Esophagus muscularis mucosa (tissue), 4 donors: ENCODE data around the gene RPL18A. TPM values are rescaled to one million over a fixed set of nuclear protein-coding genes. Genes with fewer than 3 reads are reported as not detected.

Experiments
- DNase-seq: peaks from one replicate; pipeline ENCODE4 v3.0.0-alpha.2; 2017; ENCODE audit errors: extremely low spot score
- H3K27ac ChIP-seq, 4 donors: fragments of 200-600 bp; sonication (generic); replicated peaks in 1 of 4; 1 replicate in 3 of 4; 2 replicates in 1 of 4; pipeline ENCODE4 v1.5.1; 2016 to 2019; ENCODE audit warnings: mild to moderate bottlenecking in 1 of 4
- H3K27me3 ChIP-seq, 4 donors: fragments of 200-600 bp; sonication (generic); one replicate each; pipeline versions ENCODE4 v1.5.1 to v1.6.0; 2016 to 2019
- H3K36me3 ChIP-seq, 4 donors: fragments of 200-600 bp; sonication (generic); one replicate each; pipeline ENCODE4 v1.5.1; 2016 to 2019
- H3K4me1 ChIP-seq, 4 donors: fragments of 200-600 bp; sonication (generic); one replicate each; pipeline ENCODE4 v1.5.1; 2016 to 2019
- H3K4me3 ChIP-seq, 4 donors: fragments of 200-600 bp; sonication (generic); 1 replicate in 2 of 4; 2 replicates in 2 of 4; pipeline ENCODE4 v1.5.1; 2016 to 2019; ENCODE audit warnings: mild to moderate bottlenecking in 4 of 4, moderate library complexity in 1 of 4
- H3K9me3 ChIP-seq, 4 donors: fragments of 200-600 bp; sonication (generic); 1 replicate in 3 of 4; 2 replicates in 1 of 4; pipeline ENCODE4 v1.5.1; 2016 to 2019
- CTCF ChIP-seq, 3 experiments: fragments of 200-600 bp in 2 of 3; fragments of 450-650 bp in 1 of 3; sonication (generic) in 2 of 3; IDR thresholded peaks; one replicate each; pipeline ENCODE4 v1.5.1; 2017 to 2019; ENCODE audit warnings: antibody characterized with exemption in 3 of 3, mild to moderate bottlenecking in 2 of 3, moderate library complexity in 1 of 3
- EP300 ChIP-seq: sonication (generic); formaldehyde crosslinking; IDR thresholded peaks from one replicate; pipeline ENCODE4 v1.6.1; 2017; ENCODE audit warnings: antibody characterized with exemption
- POLR2A ChIP-seq: fragments of 450-650 bp; IDR thresholded peaks from one replicate; pipeline ENCODE4 v1.6.1; 2017; ENCODE audit warnings: antibody characterized with exemption, moderate library complexity, mild to moderate bottlenecking, low read depth
- POLR2AphosphoS5 ChIP-seq, 2 donors: sonication (generic); formaldehyde crosslinking; IDR thresholded peaks; one replicate each; pipeline ENCODE4 v1.6.1; 2017; ENCODE audit warnings: antibody characterized with exemption in 2 of 2
- WGBS: methylation state at CpG from one replicate; pipeline ENCODE4 v1.1.5; 2018; 5-methylcytosine and 5-hydroxymethylcytosine counted together
- intact Hi-C: fragments of 100-400 bp; cut with DNase I; formaldehyde crosslinking; loops from one replicate; pipeline ENCODE4 v1.15.1; 2023
- total RNA-seq, 4 donors: library from RNA; depleted of rRNA; stranded (reverse); fragments of >200 nt; gene quantifications; one replicate each; pipeline versions ENCODE4 v1.1.0 to v1.2.1, GENCODE V29; 2016

The RPL18A gene
- total RNA-seq, 4 donors from 2014 or later = 1,042 to 1,624 (median 1,374) TPM

GRCh38 chr19:17817668-17818363 lies 41.9 kb upstream of the RPL18A start:
- H3K4me3 ChIP-seq = no peak overlapping the region
- H3K27ac ChIP-seq = no peak overlapping the region
- no peaks in the 10 kb centered on the region for H3K4me1 ChIP-seq
- WGBS = 85% methylated on average over 12 of the region's 13 CpGs
- TF ChIP-seq CTCF (IDR thresholded peaks at IDR 0.05) (no peak), POLR2AphosphoS5 (IDR thresholded peaks at IDR 0.05) (no peak)
- no peak for DNase-seq
- H3K9me3 ChIP-seq = no peaks in the 10 kb centered on the region
- no peaks in the 10 kb centered on the region for H3K36me3 ChIP-seq
- intact Hi-C loops = no loop called here
- peaks cover 0 to 53% (median 0%) of the 10 kb centered on the region in 4 donors for H3K27me3 ChIP-seq

GRCh38 chr19:17821190-17821589 lies 38.5 kb upstream of the RPL18A start, which contains the start of gene INSL3:
INSL3 (minus strand) TSS chr19:17821519; CDS start chr19:17821506, 13 bp downstream.
- no peak within 1 kb of the TSS for H3K27ac ChIP-seq
- intact Hi-C loops = no loop called here
- no peak for DNase-seq
- TF ChIP-seq POLR2AphosphoS5 (IDR thresholded peaks at IDR 0.05) = no peak
- TF ChIP-seq POLR2A = no peak
- no peak for TF ChIP-seq CTCF (IDR thresholded peaks at IDR 0.05)
- TF ChIP-seq EP300 = no peak
- no peak within 1 kb of the TSS for H3K4me3 ChIP-seq
- WGBS = 75% methylated on average over 29 of the region's 34 CpGs
- H3K27me3 ChIP-seq = peaks cover 0 to 52% (median 0%) of the 10 kb centered on the region in 4 donors
- no peaks in the 10 kb centered on the region for H3K36me3 ChIP-seq
- no peaks in the 10 kb centered on the region for H3K4me1 ChIP-seq
- no peaks in the 10 kb centered on the region for H3K9me3 ChIP-seq

- 68% methylated on average over 7 of the region's 8 CpGs for WGBS
- Histone ChIP-seq H3K27ac (no peak overlapping the region), H3K36me3 (no peaks in the 10 kb centered on the region), H3K27me3 (peaks cover 0 to 74% (median 0%) of the 10 kb centered on the region in 4 donors), H3K9me3 (no peaks in the 10 kb centered on the region), H3K4me3 (no peak overlapping the region), H3K4me1 (no peaks in the 10 kb centered on the region)
- TF ChIP-seq CTCF (IDR thresholded peaks at IDR 0.05) = no peak
- TF ChIP-seq POLR2AphosphoS5 (IDR thresholded peaks at IDR 0.05) = no peak
- no peak for TF ChIP-seq EP300
- TF ChIP-seq POLR2A = no peak
- intact Hi-C loops = no loop called here
- no peak for DNase-seq
Measured at GRCh38 chr19:17824339-17824738, 35.4 kb upstream of the RPL18A start.

GRCh38 chr19:17826508-17827056 lies 33.1 kb upstream of the RPL18A start:
- peaks cover 0 to 19% (median 19%) of the 10 kb centered on the region in 4 donors for H3K4me1 ChIP-seq
- H3K4me3 ChIP-seq = no peak overlapping the region
- peaks cover 0 to 90% (median 14%) of the 10 kb centered on the region in 4 donors for H3K27me3 ChIP-seq
- peaks cover 0 to 6% (median 0%) of the 10 kb centered on the region in 4 donors for H3K36me3 ChIP-seq
- DNase-seq = no peak
- intact Hi-C loops = no loop called here
- TF ChIP-seq POLR2AphosphoS5 (IDR thresholded peaks at IDR 0.05) = no peak
- TF ChIP-seq POLR2A = no peak
- no peak for TF ChIP-seq EP300
- TF ChIP-seq CTCF (IDR thresholded peaks at IDR 0.05) = no peak
- no peaks in the 10 kb centered on the region for H3K9me3 ChIP-seq
- no peak overlapping the region for H3K27ac ChIP-seq
- 88% methylated on average over 11 of the region's 13 CpGs for WGBS
